Ascending aorta (tissue), 2 donors: ENCODE results near the gene AKNA. TPM values are rescaled to one million over a fixed set of nuclear protein-coding genes. Genes with fewer than 3 reads are reported as not detected.

Experiments
- DNase-seq, 2 donors: peaks; one replicate each; pipeline ENCODE4 v3.0.0-alpha.2; 2019; ENCODE audit warnings: low spot score in 2 of 2
- H3K27ac ChIP-seq, 2 donors: fragments of 200-600 bp; sonication (generic); one replicate each; pipeline ENCODE4 v1.5.1; 2016 to 2017; ENCODE audit warnings: mild to moderate bottlenecking in 1 of 2
- H3K27me3 ChIP-seq: fragments of 200-600 bp; sonication (generic); one replicate; pipeline ENCODE4 v1.5.1; 2017
- H3K36me3 ChIP-seq, 2 donors: fragments of 200-600 bp; sonication (generic); one replicate each; pipeline ENCODE4 v1.5.1; 2016
- H3K4me1 ChIP-seq, 2 donors: fragments of 200-600 bp; sonication (generic); one replicate each; pipeline ENCODE4 v1.5.1; 2016 to 2017; ENCODE audit warnings: mild to moderate bottlenecking in 1 of 2
- H3K4me3 ChIP-seq, 2 donors: fragments of 200-600 bp; sonication (generic); one replicate each; pipeline ENCODE4 v1.5.1; 2016 to 2017; ENCODE audit warnings: mild to moderate bottlenecking in 1 of 2
- H3K9me3 ChIP-seq, 2 donors: fragments of 200-600 bp; sonication (generic); one replicate each; pipeline ENCODE4 v1.5.1; 2016
- intact Hi-C: fragments of 100-400 bp; cut with DNase I; formaldehyde crosslinking; loops from one replicate; pipeline ENCODE4 v1.15.1; 2023
- total RNA-seq: library from RNA; depleted of rRNA; stranded (reverse); fragments of >200 nt; gene quantifications from one replicate; pipeline ENCODE4 v1.1.0, GENCODE V29; 2016
- TF ChIP-seq, protein P1 (sequence below), 3 experiments: fragments of 200-600 bp in 2 of 3; fragments of 450-650 bp in 1 of 3; sonication (generic) in 2 of 3; IDR thresholded peaks; one replicate each; pipeline ENCODE4 v1.5.1; 2016 to 2019; ENCODE audit warnings: antibody characterized with exemption in 3 of 3, mild to moderate bottlenecking in 1 of 3, moderate library complexity in 1 of 3

The AKNA gene
- total RNA-seq, 1 donor from 2014 or later, result 87.9 TPM

DNA sequence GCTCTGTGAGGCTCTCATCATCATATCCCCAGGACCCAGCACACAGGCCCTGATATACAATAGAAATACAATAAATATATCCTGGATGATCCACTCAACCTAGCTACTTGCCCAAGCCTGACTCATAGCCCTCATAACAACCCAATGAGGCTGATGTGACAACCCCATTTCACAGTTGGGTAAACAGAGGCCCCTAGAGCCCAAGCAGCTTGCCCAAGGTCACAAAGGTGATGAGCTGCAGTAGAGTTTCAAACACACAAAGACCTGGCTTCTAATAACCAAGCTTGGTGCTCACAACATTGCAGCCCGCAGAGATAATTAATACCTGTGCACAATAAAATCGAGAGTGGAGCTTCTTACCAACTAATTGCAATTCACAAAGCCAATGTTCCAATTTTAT is 3.2 kb upstream of the AKNA start:
- no peaks in the 10 kb centered on the region for H3K9me3 ChIP-seq
- peaks cover 20 to 50% of the 10 kb centered on the region in 2 donors for H3K4me1 ChIP-seq
- DNase-seq, result no peak
- H3K4me3 ChIP-seq, result no peak overlapping the region
- intact Hi-C loops, result loop anchor here (10.0 kb wide), 2 partner anchors 764 to 1764 kb away; partner anchors contain the start of gene PAPPA
- peak overlapping the region; percentile 86 to 96 for H3K27ac ChIP-seq
- TF ChIP-seq, protein P1, sequence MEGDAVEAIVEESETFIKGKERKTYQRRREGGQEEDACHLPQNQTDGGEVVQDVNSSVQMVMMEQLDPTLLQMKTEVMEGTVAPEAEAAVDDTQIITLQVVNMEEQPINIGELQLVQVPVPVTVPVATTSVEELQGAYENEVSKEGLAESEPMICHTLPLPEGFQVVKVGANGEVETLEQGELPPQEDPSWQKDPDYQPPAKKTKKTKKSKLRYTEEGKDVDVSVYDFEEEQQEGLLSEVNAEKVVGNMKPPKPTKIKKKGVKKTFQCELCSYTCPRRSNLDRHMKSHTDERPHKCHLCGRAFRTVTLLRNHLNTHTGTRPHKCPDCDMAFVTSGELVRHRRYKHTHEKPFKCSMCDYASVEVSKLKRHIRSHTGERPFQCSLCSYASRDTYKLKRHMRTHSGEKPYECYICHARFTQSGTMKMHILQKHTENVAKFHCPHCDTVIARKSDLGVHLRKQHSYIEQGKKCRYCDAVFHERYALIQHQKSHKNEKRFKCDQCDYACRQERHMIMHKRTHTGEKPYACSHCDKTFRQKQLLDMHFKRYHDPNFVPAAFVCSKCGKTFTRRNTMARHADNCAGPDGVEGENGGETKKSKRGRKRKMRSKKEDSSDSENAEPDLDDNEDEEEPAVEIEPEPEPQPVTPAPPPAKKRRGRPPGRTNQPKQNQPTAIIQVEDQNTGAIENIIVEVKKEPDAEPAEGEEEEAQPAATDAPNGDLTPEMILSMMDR (IDR thresholded peaks at IDR 0.05), result no peak
- H3K27me3 ChIP-seq, result no peaks in the 10 kb centered on the region
- no peaks in the 10 kb centered on the region for H3K36me3 ChIP-seq

DNA sequence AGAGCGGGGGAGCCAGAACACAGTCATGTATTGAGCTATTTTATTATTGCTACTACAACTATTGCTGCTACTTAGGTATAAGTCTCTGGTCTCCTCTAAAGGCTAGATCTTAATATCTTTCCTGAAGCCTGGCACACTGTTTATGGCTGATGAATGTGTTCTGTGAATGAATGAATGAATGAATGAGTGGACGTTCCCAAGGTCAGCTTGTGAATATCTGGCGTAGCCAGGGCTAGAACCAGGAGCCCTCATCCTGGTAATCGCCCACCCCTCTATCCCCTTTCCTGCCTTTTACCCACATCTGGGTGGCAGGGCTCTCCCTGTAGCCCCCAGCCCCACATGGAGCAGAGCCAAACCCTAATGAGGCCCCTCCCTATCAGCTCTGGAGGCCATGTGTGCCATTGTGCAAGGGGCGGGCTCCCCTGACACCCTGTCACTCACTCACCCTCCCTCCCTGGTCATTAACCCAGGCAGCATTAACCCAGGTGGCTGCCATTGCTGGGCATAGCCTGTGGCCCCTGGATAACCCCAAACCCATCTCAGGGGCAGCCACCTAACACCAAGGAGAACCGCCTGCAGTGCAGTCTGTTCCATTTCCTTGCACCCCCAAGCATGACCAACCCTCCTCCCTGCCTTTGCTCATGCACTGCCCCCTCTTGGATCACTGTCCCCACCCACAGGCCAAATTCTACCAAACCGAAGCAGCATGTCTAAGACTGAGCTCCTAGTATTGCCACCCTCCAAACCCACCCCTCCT is 2.0 kb upstream of the AKNA start:
- Histone ChIP-seq H3K27ac (peak overlapping the region; percentile 86 to 96), H3K9me3 (no peaks in the 10 kb centered on the region), H3K4me1 (peaks cover 30 to 51% of the 10 kb centered on the region in 2 donors), H3K27me3 (no peaks in the 10 kb centered on the region), H3K4me3 (no peak overlapping the region), H3K36me3 (no peaks in the 10 kb centered on the region)
- intact Hi-C loops, result loop anchor here (10.0 kb wide), 4 partner anchors 145 to 1765 kb away; partner anchors contain the start of gene PAPPA
- TF ChIP-seq, protein P1 (IDR thresholded peaks at IDR 0.05), result no peak
- DNase-seq, result no peak

DNA sequence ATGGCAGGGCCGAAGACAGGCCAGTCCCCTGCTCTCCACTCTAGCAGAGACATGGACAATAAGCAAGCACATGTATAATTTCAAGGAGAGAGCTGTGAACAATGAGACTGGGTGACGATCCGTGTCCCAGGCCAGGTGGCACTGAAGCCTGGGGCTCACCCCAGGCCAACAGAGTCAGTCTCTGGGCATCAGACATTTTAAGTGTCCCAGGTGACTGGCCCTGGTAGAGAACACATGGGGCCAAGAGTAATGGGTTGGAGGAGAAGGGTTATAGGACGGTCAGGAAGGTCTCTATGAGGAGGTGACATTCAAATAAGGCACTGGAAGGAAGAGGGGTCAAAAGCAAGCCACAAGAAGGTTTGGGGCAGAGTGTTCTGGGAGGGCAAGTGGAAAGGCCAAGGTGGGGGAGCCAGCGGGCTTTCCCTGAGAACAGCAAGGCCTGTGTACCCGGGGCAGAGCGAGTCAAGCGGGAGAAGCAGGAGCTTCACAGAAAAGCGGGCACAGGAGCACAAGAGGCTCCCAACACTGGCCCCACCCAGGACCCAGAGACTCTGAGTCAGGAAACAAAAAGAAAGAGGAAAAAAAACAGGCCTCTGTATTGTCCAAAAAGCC is 1.1 kb upstream of the AKNA start:
- H3K27me3 ChIP-seq, result no peaks in the 10 kb centered on the region
- H3K36me3 ChIP-seq, result no peaks in the 10 kb centered on the region
- TF ChIP-seq, protein P1 (IDR thresholded peaks at IDR 0.05), result no peak
- intact Hi-C loops, result loop anchor here (10.0 kb wide), 2 partner anchors 144 to 214 kb away; no protein-coding TSS in a partner anchor
- H3K27ac ChIP-seq, result peak overlapping the region; percentile 86 to 96
- no peak for DNase-seq
- H3K4me1 ChIP-seq, result peaks cover 33 to 56% of the 10 kb centered on the region in 2 donors
- no peaks in the 10 kb centered on the region for H3K9me3 ChIP-seq
- peak overlapping the region in 1 of 2 donors; percentile 76 for H3K4me3 ChIP-seq

DNA sequence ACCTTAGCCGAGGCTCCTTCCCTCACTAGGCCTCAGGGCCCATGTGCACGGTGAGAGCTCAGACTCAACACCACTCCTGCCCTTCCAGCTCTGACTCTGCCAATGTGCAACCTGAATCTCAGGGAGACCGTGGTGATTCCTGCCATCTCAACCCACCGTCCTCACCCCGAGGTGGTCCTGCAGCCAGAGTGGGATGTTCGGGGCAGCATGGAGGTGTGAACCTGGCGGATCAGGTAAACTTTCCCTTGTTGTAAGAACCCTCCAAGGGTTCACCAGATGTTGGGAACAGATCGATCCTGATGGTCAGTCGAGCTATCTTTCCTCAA is 538 bp upstream of the AKNA start:
- Histone ChIP-seq H3K27me3 (no peaks in the 10 kb centered on the region), H3K27ac (peak overlapping the region; percentile 86 to 96), H3K9me3 (no peaks in the 10 kb centered on the region), H3K36me3 (no peaks in the 10 kb centered on the region), H3K4me3 (peak overlapping the region; percentile 76 to 77), H3K4me1 (peaks cover 37 to 59% of the 10 kb centered on the region in 2 donors)
- TF ChIP-seq, protein P1 (IDR thresholded peaks at IDR 0.05), result no peak
- DNase-seq, result no peak
- intact Hi-C loops, result loop anchor here (10.0 kb wide), 2 partner anchors 144 to 214 kb away; no protein-coding TSS in a partner anchor

DNA sequence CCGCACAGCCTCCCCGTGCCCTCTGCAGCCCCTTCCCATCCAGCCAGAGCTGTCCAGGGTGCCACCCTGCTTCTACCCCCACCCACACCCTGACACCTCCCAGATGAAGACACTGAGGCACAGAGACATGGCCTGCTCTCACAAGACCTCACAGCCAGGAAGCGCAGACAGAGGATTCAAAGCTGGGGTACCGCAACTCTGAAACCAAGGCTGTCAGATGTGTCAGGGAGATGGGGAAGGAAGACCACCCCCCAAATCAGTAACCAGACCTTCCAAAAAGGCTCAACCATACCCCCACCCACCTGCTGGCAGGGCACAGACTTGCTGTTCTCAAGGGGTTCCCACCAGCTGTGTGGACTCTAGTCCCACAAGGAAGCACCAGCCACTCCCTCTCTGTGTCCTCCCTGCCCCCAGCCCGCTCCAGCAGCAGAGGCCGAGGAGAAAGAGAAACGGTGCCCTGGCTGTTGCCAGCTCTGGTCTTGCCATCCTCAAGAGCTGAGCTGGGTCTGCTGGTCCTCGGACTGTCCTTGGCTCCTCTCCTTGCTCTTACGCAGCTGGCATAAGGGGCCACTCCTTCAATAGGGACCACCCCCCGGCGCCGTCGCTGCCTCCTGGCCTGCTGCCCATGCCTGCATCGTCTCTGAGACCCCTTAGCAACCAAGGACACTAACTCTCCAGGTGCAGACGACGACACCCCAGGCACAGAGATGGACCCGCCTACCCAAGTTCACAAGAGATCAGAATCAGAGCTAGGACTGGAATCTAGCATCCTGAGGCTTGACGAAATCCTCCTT is 699 bp downstream of the AKNA start:
- TF ChIP-seq, protein P1 (IDR thresholded peaks at IDR 0.05), result no peak
- DNase-seq, result peak in 1 of 2 donors; percentile 85
- intact Hi-C loops, result loop anchor here (10.0 kb wide), 2 partner anchors 142 to 212 kb away; no protein-coding TSS in a partner anchor

More for the DNA sequence above, 699 bp downstream of the AKNA start:
- H3K27me3 ChIP-seq, result no peaks in the 10 kb centered on the region
- peak overlapping the region; percentile 86 to 96 for H3K27ac ChIP-seq
- H3K9me3 ChIP-seq, result no peaks in the 10 kb centered on the region
- no peaks in the 10 kb centered on the region for H3K36me3 ChIP-seq
- peaks cover 36 to 63% of the 10 kb centered on the region in 2 donors for H3K4me1 ChIP-seq
- peak overlapping the region; percentile 76 to 77 for H3K4me3 ChIP-seq
